Body of pancreas (tissue), 4 donors: ENCODE data around the gene DIS3L. TPM values are rescaled to one million over a fixed set of nuclear protein-coding genes. Genes with fewer than 3 reads are reported as not detected.

Experiments
- ATAC-seq: fragments of 150-250 bp; one replicate; pipeline ENCODE4 v1.9.1; 2016
- DNase-seq, 4 donors: peaks; one replicate each; pipeline ENCODE4 v3.0.0-alpha.2; 2019
- H3K27ac ChIP-seq, 4 donors: fragments of 200-600 bp; sonication (generic); 1 replicate in 3 of 4; 2 replicates in 1 of 4; pipeline versions ENCODE4 v1.5.1 to v1.6.1; 2016 to 2019; ENCODE audit warnings: mild to moderate bottlenecking in 1 of 4, mixed read lengths in 1 of 4, moderate library complexity in 1 of 4
- H3K27me3 ChIP-seq, 2 donors: fragments of 200-600 bp; sonication (generic); one replicate each; pipeline ENCODE4 v1.6.0; 2016; ENCODE audit warnings: mild to moderate bottlenecking in 1 of 2
- H3K36me3 ChIP-seq, 2 donors: fragments of 200-600 bp; sonication (generic); replicated peaks in 1 of 2; 2 replicates each; pipeline ENCODE4 v1.5.1; 2016; ENCODE audit warnings: low read depth in 2 of 2; ENCODE audit not compliant: insufficient read depth in 1 of 2
- H3K4me1 ChIP-seq: fragments of 200-600 bp; sonication (generic); one replicate; pipeline ENCODE4 v1.6.0; 2016
- H3K4me3 ChIP-seq, 2 donors: fragments of 200-600 bp; sonication (generic); 1 replicate in 1 of 2; 2 replicates in 1 of 2; pipeline ENCODE4 v1.5.1; 2016 to 2019
- H3K9me3 ChIP-seq, 3 donors: fragments of 200-600 bp; sonication (generic); 1 replicate in 2 of 3; 2 replicates in 1 of 3; pipeline ENCODE4 v1.5.1; 2016
- POLR2A ChIP-seq, 3 donors: fragments of 450-650 bp; IDR thresholded peaks; one replicate each; pipeline ENCODE4 v1.6.1; 2016; ENCODE audit warnings: antibody characterized with exemption in 3 of 3, mild to moderate bottlenecking in 2 of 3
- WGBS, 2 donors: methylation state at CpG; one replicate each; pipeline ENCODE4 v1.1.5; 2017; 5-methylcytosine and 5-hydroxymethylcytosine counted together
- intact Hi-C: fragments of 100-400 bp; cut with DNase I; formaldehyde crosslinking; loops from one replicate; pipeline ENCODE4 v1.15.1; 2023
- total RNA-seq, 2 donors: library from RNA; depleted of rRNA; stranded (reverse); fragments of >200 nt; gene quantifications; one replicate each; pipeline ENCODE4 v1.1.0, GENCODE V29; 2016
- TF ChIP-seq, protein P1 (sequence below), 7 experiments: fragments of 450-650 bp in 4 of 7; fragments of 200-600 bp in 3 of 7; sonication (generic) in 3 of 7; IDR thresholded peaks; one replicate each; pipeline ENCODE4 v1.5.1; 2016 to 2019; ENCODE audit warnings: antibody characterized with exemption in 7 of 7

DIS3L gene
- total RNA-seq, 2 donors from 2014 or later = 17.5 to 17.9 TPM

DNA sequence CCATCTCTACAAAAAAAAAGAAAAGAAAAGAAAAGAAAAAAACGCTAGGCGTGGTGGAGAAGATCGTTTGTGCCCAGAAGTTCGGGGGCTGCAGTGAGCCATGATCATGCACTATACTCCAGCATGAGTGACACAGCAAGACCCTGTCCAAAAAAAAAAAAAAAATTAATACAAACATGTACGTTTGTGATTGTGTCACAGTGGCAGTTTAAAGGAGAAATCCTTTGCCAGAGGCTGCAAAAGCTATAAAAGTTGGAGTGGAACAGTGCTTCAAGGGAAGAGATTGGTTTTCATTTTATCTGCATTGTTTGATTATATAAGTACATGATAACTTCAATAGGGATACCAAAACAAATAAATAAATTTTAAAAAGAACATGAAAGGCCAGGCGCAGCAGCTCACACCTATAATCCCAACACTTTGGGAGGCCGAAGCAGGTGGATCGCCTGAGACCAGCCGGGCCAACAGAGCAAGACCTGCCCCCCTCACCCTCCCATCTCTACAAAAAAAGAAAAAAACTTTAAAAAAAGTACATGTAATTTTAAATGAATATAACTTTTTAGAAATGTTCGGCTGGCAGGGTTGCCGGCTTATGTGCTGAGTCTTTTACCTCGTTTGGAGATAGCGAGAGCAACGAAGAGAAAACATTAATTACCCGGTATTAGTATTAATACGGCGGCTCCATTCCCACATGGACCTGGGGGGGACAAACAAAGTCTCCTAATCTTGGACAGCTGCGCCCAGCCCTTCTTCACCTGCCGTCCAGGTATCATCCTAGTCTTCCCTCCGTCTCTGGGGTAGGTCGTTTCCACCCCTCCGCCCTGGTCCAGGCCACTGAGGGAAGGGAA lies 573 bp upstream of the DIS3L start:
- peaks cover 41% of the 10 kb centered on the region for H3K4me1 ChIP-seq
- ATAC-seq (peak; percentile 28), DNase-seq (peak in 2 of 4 donors; percentile 3 to 30)
- H3K4me3 ChIP-seq = peak overlapping the region; percentile 33 to 40
- no peaks in the 10 kb centered on the region for H3K9me3 ChIP-seq
- H3K36me3 ChIP-seq = no peaks in the 10 kb centered on the region
- peak overlapping the region; percentile 77 to 94 (median 89) for H3K27ac ChIP-seq
- TF ChIP-seq POLR2A (IDR thresholded peaks at IDR 0.05) = peak in 1 of 3 donors; percentile 74
- TF ChIP-seq, protein P1, sequence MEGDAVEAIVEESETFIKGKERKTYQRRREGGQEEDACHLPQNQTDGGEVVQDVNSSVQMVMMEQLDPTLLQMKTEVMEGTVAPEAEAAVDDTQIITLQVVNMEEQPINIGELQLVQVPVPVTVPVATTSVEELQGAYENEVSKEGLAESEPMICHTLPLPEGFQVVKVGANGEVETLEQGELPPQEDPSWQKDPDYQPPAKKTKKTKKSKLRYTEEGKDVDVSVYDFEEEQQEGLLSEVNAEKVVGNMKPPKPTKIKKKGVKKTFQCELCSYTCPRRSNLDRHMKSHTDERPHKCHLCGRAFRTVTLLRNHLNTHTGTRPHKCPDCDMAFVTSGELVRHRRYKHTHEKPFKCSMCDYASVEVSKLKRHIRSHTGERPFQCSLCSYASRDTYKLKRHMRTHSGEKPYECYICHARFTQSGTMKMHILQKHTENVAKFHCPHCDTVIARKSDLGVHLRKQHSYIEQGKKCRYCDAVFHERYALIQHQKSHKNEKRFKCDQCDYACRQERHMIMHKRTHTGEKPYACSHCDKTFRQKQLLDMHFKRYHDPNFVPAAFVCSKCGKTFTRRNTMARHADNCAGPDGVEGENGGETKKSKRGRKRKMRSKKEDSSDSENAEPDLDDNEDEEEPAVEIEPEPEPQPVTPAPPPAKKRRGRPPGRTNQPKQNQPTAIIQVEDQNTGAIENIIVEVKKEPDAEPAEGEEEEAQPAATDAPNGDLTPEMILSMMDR (IDR thresholded peaks at IDR 0.05) = no peak
- intact Hi-C loops = no loop called here
- H3K27me3 ChIP-seq = no peaks in the 10 kb centered on the region
- 4 to 5% methylated on average over 22 of the region's 22 CpGs for WGBS, 2 donors

DNA sequence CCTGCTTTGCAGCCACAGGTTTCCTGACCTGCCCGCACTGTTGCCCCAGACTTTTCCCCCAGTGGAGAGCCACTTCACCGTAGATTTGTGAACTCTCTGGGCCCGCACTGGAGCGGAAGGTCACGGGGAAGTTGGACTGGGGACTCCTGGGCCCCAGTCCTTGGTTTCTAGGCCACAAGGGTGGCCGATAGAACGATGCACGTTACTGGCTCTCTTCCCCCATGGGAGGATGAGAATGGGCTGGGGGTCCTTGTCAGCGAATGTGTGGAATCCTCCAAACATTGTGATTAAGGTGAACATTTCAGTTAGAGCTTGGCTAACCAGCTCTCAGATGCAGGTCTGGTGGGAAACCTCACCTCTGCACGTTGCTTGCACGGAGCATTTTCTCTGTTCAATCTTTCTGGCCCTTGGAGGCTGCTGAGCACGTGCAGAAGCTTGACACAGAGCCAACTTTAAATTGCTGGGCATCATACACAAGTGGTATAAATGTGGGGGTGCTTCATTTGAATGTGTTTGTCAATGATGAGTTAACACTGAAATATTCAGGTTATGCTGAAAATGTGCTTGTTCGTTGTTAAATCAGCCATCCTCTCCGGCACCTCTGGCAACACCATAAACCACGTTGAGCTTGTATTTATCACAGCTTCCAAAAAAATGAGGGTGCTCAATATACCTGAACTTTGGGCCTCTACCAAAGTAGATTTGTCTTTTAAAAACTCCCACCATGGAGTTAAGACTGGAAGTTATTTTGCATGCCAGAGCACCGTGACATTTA lies 976 bp downstream of the DIS3L start:
- peak; percentile 19 to 31 (median 24) for DNase-seq
- Histone ChIP-seq H3K36me3 (no peaks in the 10 kb centered on the region), H3K9me3 (no peaks in the 10 kb centered on the region), H3K4me1 (peaks cover 41% of the 10 kb centered on the region), H3K27me3 (no peaks in the 10 kb centered on the region), H3K4me3 (peak overlapping the region; percentile 38 to 58), H3K27ac (peak overlapping the region; percentile 77 to 94 (median 89))
- ATAC-seq = peak; percentile 34
- peak in 1 of 3 donors; percentile 38 for TF ChIP-seq POLR2A (IDR thresholded peaks at IDR 0.05)
- TF ChIP-seq, protein P1 (IDR thresholded peaks at IDR 0.05) = no peak
- WGBS, 2 donors = 3 to 8% methylated on average over 8 to 16 of the region's 16 CpGs
- intact Hi-C loops = no loop called here

DNA sequence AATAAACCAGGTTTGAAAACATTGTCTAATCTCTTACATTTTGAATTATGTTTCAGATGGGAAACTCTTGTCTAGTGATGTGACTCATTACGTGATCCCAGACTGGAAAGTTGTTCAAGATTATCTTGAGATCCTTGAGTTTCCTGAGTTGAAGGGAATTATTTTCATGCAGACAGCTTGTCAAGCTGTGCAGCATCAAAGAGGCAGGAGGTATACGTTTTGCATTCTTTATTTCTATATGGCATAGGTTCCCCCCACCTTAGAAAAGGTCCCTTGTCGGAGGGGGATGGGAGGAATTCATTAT lies 1.5 kb downstream of the DIS3L start:
- 16 to 24% methylated on average over 3 of the region's 3 CpGs for whole genome bisulfite sequencing, 2 donors
- no peaks in the 10 kb centered on the region for H3K36me3 ChIP-seq
- intact Hi-C loops = no loop called here
- ATAC-seq (no peak), DNase-seq (no peak)
- no peak overlapping the region for H3K4me3 ChIP-seq
- peaks cover 41% of the 10 kb centered on the region for H3K4me1 ChIP-seq
- H3K27me3 ChIP-seq = no peaks in the 10 kb centered on the region
- peak overlapping the region in 2 of 4 donors; percentile 88 to 90 for H3K27ac ChIP-seq
- no peaks in the 10 kb centered on the region for H3K9me3 ChIP-seq
- TF ChIP-seq, protein P1 (IDR thresholded peaks at IDR 0.05) = no peak
- no peak for TF ChIP-seq POLR2A (IDR thresholded peaks at IDR 0.05)

DNA sequence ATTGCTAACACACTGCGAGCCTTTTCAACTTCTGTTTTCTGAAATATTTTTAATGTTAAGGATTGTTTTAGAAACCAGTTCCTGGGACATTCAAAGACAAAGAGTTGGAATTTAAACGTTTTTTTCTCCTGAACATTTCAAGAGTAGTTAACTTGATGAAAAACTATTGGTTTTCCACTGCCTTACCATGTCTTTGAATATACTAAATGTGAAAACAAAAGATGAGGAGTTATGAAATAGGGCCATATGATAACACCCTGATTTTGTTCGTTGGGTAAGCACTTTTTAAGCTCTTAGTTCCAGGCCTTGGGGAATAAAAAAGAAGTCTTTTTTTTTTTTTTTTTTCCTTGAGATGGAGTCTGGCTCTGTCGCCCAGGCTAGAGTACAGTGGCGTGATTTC lies 2.8 kb downstream of the DIS3L start:
- Histone ChIP-seq H3K36me3 (no peaks in the 10 kb centered on the region), H3K4me3 (no peak overlapping the region), H3K9me3 (no peaks in the 10 kb centered on the region), H3K4me1 (peaks cover 41% of the 10 kb centered on the region), H3K27me3 (no peaks in the 10 kb centered on the region), H3K27ac (no peak overlapping the region)
- 53 to 59% methylated on average over 5 of the region's 5 CpGs for WGBS, 2 donors
- no peak for DNase-seq
- TF ChIP-seq, protein P1 (IDR thresholded peaks at IDR 0.05) = no peak
- no peak for TF ChIP-seq POLR2A (IDR thresholded peaks at IDR 0.05)
- no peak for ATAC-seq
- intact Hi-C loops = no loop called here
